GM23338 (cell line): ENCODE results near the gene ABCA1. TPM values are rescaled to one million over a fixed set of nuclear protein-coding genes. Genes with fewer than 3 reads are reported as not detected.

ENCODE experiments used
- ATAC-seq: fragments of 200-7000 bp; cut with Tn5 transposase; 3 replicates; pipeline ENCODE4 v1.9.1; 2020
- DNase-seq: peaks from one replicate; pipeline ENCODE4 v3.0.0-alpha.2; 2015; ENCODE audit warnings: low spot score
- H2AFZ ChIP-seq: fragments of 200-600 bp; sonication (generic); 2 replicates; pipeline ENCODE4 v1.8.0; 2016; ENCODE audit warnings: antibody characterized with exemption, mild to moderate bottlenecking, moderate library complexity
- H3F3A ChIP-seq: fragments of 200-600 bp; sonication (generic); replicated peaks from 2 replicates; pipeline ENCODE4 v1.8.0; 2017; ENCODE audit warnings: antibody characterized with exemption, mixed run types, low read depth
- H3K27ac ChIP-seq: fragments of 200-600 bp; sonication (generic); 2 replicates; pipeline ENCODE4 v1.6.1; 2016; ENCODE audit warnings: low read depth
- H3K27me3 ChIP-seq: fragments of 200-600 bp; sonication (generic); 2 replicates; pipeline ENCODE4 v1.8.0; 2016; ENCODE audit warnings: mild to moderate bottlenecking, mixed run types, moderate library complexity; ENCODE audit not compliant: insufficient read depth
- H3K36me3 ChIP-seq: fragments of 200-600 bp; sonication (generic); 2 replicates; pipeline ENCODE4 v1.8.0; 2016; ENCODE audit warnings: mild to moderate bottlenecking; ENCODE audit not compliant: insufficient read depth
- H3K4me1 ChIP-seq: fragments of 200-600 bp; sonication (generic); 2 replicates; pipeline ENCODE4 v1.8.0; 2016; ENCODE audit warnings: mild to moderate bottlenecking, moderate library complexity; ENCODE audit not compliant: insufficient read depth
- H3K4me2 ChIP-seq: fragments of 200-600 bp; sonication (generic); 2 replicates; pipeline ENCODE4 v1.7.1; 2017; ENCODE audit warnings: mixed run types
- H3K4me3 ChIP-seq: fragments of 200-600 bp; sonication (generic); 2 replicates; pipeline ENCODE4 v1.6.1; 2016; ENCODE audit warnings: mixed run types
- H3K79me2 ChIP-seq: fragments of 200-600 bp; sonication (generic); replicated peaks from 2 replicates; pipeline ENCODE4 v1.8.0; 2017; ENCODE audit warnings: mild to moderate bottlenecking; ENCODE audit not compliant: insufficient read depth
- H3K9me2 ChIP-seq: fragments of 200-600 bp; sonication (generic); 2 replicates; pipeline ENCODE4 v1.8.0; 2017; ENCODE audit not compliant: insufficient read depth
- H4K20me1 ChIP-seq: fragments of 200-600 bp; sonication (generic); replicated peaks from 2 replicates; pipeline ENCODE4 v1.8.0; 2017; ENCODE audit warnings: mild to moderate bottlenecking; ENCODE audit not compliant: insufficient read depth
- H3K27ac Mint-ChIP-seq: 2 replicates; pipeline ENCODE4 v1.8.0; 2020; ENCODE audit warnings: inconsistent platforms, mild to moderate bottlenecking, moderate library complexity, mixed read lengths
- H3K27me3 Mint-ChIP-seq: 3 replicates; pipeline ENCODE4 v1.8.0; 2022; ENCODE audit warnings: low read depth, mild to moderate bottlenecking, moderate library complexity, mixed read lengths, inconsistent platforms; ENCODE audit not compliant: insufficient read depth, poor library complexity
- H3K36me3 Mint-ChIP-seq: 3 replicates; pipeline ENCODE4 v1.8.0; 2021; ENCODE audit warnings: low read depth, mild to moderate bottlenecking, inconsistent platforms, moderate library complexity, mixed read lengths
- H3K4me1 Mint-ChIP-seq: 3 replicates; pipeline ENCODE4 v1.8.0; 2020; ENCODE audit warnings: mild to moderate bottlenecking, inconsistent platforms, mixed read lengths
- H3K4me3 Mint-ChIP-seq: 3 replicates; pipeline ENCODE4 v1.8.0; 2021; ENCODE audit warnings: moderate library complexity, mild to moderate bottlenecking, inconsistent platforms, mixed read lengths
- H3K9me3 Mint-ChIP-seq: 3 replicates; pipeline ENCODE4 v1.8.0; 2020; ENCODE audit warnings: moderate library complexity, mild to moderate bottlenecking, inconsistent platforms, mixed read lengths
- CREB1 ChIP-seq: fragments of 250-450 bp; sonication (Bioruptor Pico); IDR thresholded peaks from 2 replicates; pipeline ENCODE4 v1.5.0; 2020; ENCODE audit warnings: low read depth, mild to moderate bottlenecking, moderate library complexity
- EZH2 ChIP-seq: fragments of 200-600 bp; sonication (generic); IDR thresholded peaks from one replicate; pipeline ENCODE4 v1.8.0; 2017; ENCODE audit warnings: antibody characterized with exemption, mild to moderate bottlenecking, low read depth; ENCODE audit not compliant: unreplicated experiment
- EZH2phosphoT487 ChIP-seq: fragments of 200-600 bp; sonication (generic); IDR thresholded peaks from one replicate; pipeline ENCODE4 v1.8.1; 2018; ENCODE audit warnings: antibody characterized with exemption; ENCODE audit not compliant: unreplicated experiment
- JUNB ChIP-seq: IDR thresholded peaks from one replicate; pipeline ENCODE4 v1.6.1; 2016; ENCODE audit warnings: antibody characterized with exemption; ENCODE audit not compliant: unreplicated experiment
- NANOG ChIP-seq: IDR thresholded peaks from 2 replicates; pipeline ENCODE4 v1.6.1; 2016; ENCODE audit warnings: antibody characterized with exemption, borderline replicate concordance
- POLR2AphosphoS5 ChIP-seq: IDR thresholded peaks from 2 replicates; pipeline ENCODE4 v1.6.1; 2016; ENCODE audit warnings: antibody characterized with exemption, low read depth
- STAT1 ChIP-seq: IDR thresholded peaks from one replicate; pipeline ENCODE4 v1.6.1; 2016; ENCODE audit warnings: antibody characterized with exemption; ENCODE audit not compliant: unreplicated experiment
- ZNF114 ChIP-seq: fragments of 250-450 bp; sonication (Bioruptor Pico); IDR thresholded peaks from 2 replicates; pipeline ENCODE4 v1.5.0; 2020; ENCODE audit warnings: mild to moderate bottlenecking, moderate library complexity
- ZNF331 ChIP-seq: fragments of 250-450 bp; sonication (Bioruptor Pico); IDR thresholded peaks from 2 replicates; pipeline ENCODE4 v1.5.0; 2020; ENCODE audit warnings: low read depth, mild to moderate bottlenecking, moderate library complexity
- polyA plus RNA-seq: library from polyadenylated mRNA; unstranded; fragments of >200 nt; fragmentation: Nextera tagmentation; extraction: Ambion mirVana; gene quantifications from 2 replicates; pipeline ENCODE4 v1.2.1, GENCODE V29; 2016
- total RNA-seq: library from RNA; depleted of rRNA; stranded (reverse); fragments of >200 nt; shearing (Covaris generic); gene quantifications from 2 replicates; pipeline ENCODE4 v1.2.3, GENCODE V29; 2014
- TF ChIP-seq, protein P1 (sequence below): IDR thresholded peaks from one replicate; pipeline ENCODE4 v1.6.1; 2018; ENCODE audit warnings: antibody characterized with exemption; ENCODE audit not compliant: unreplicated experiment
- TF ChIP-seq, protein P2 (sequence below): fragments of 250-450 bp; sonication (Bioruptor Pico); IDR thresholded peaks from 2 replicates; pipeline ENCODE4 v1.5.0; 2020; ENCODE audit warnings: mild to moderate bottlenecking, moderate library complexity
- TF ChIP-seq, protein P3 (sequence below), 2 experiments: fragments of 200-600 bp in 1 of 2; sonication (generic) in 1 of 2; conservative IDR thresholded peaks; 2 replicates each; pipeline versions ENCODE4 v1.5.1 to v1.6.1; 2016 to 2017; ENCODE audit warnings: antibody characterized with exemption in 2 of 2, low read depth in 2 of 2, mild to moderate bottlenecking in 2 of 2, moderate library complexity in 1 of 2
- TF ChIP-seq, protein P4 (sequence below): IDR thresholded peaks from 2 replicates; pipeline ENCODE4 v1.6.1; 2016; ENCODE audit warnings: antibody characterized with exemption

ABCA1 gene
- total and polyA plus RNA-seq, 2 experiments from 2014 or later, result 1.4 to 2.8 TPM

DNA sequence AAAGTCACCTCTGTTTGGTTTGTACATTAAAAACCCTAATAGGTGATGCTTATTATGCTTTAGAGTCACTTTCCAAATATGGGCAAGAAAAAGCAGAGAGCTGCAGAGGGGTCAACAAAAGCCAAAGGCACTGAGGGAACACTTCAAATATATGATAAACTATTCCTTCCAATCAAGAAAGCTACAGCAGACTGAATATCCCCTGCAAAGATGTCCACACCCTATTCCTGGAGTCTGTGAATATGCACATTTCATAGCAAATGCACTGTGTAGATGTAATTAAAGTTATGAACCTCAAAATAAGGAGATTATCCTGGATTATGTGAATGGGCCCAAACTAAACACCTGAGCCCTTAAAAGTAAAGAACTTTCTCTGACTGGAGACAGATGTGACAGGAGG lies 74.3 kb downstream of the ABCA1 start:
- TF ChIP-seq JUNB (no peak), EZH2phosphoT487 (no peak), POLR2AphosphoS5 (no peak), ZNF114 (no peak), STAT1 (no peak), EZH2 (no peak), ZNF331 (CRISPR knock-in tag) (no peak), CREB1 (no peak), NANOG (no peak)
- TF ChIP-seq, protein P1, sequence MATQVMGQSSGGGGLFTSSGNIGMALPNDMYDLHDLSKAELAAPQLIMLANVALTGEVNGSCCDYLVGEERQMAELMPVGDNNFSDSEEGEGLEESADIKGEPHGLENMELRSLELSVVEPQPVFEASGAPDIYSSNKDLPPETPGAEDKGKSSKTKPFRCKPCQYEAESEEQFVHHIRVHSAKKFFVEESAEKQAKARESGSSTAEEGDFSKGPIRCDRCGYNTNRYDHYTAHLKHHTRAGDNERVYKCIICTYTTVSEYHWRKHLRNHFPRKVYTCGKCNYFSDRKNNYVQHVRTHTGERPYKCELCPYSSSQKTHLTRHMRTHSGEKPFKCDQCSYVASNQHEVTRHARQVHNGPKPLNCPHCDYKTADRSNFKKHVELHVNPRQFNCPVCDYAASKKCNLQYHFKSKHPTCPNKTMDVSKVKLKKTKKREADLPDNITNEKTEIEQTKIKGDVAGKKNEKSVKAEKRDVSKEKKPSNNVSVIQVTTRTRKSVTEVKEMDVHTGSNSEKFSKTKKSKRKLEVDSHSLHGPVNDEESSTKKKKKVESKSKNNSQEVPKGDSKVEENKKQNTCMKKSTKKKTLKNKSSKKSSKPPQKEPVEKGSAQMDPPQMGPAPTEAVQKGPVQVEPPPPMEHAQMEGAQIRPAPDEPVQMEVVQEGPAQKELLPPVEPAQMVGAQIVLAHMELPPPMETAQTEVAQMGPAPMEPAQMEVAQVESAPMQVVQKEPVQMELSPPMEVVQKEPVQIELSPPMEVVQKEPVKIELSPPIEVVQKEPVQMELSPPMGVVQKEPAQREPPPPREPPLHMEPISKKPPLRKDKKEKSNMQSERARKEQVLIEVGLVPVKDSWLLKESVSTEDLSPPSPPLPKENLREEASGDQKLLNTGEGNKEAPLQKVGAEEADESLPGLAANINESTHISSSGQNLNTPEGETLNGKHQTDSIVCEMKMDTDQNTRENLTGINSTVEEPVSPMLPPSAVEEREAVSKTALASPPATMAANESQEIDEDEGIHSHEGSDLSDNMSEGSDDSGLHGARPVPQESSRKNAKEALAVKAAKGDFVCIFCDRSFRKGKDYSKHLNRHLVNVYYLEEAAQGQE, result no peak
- TF ChIP-seq, protein P2, sequence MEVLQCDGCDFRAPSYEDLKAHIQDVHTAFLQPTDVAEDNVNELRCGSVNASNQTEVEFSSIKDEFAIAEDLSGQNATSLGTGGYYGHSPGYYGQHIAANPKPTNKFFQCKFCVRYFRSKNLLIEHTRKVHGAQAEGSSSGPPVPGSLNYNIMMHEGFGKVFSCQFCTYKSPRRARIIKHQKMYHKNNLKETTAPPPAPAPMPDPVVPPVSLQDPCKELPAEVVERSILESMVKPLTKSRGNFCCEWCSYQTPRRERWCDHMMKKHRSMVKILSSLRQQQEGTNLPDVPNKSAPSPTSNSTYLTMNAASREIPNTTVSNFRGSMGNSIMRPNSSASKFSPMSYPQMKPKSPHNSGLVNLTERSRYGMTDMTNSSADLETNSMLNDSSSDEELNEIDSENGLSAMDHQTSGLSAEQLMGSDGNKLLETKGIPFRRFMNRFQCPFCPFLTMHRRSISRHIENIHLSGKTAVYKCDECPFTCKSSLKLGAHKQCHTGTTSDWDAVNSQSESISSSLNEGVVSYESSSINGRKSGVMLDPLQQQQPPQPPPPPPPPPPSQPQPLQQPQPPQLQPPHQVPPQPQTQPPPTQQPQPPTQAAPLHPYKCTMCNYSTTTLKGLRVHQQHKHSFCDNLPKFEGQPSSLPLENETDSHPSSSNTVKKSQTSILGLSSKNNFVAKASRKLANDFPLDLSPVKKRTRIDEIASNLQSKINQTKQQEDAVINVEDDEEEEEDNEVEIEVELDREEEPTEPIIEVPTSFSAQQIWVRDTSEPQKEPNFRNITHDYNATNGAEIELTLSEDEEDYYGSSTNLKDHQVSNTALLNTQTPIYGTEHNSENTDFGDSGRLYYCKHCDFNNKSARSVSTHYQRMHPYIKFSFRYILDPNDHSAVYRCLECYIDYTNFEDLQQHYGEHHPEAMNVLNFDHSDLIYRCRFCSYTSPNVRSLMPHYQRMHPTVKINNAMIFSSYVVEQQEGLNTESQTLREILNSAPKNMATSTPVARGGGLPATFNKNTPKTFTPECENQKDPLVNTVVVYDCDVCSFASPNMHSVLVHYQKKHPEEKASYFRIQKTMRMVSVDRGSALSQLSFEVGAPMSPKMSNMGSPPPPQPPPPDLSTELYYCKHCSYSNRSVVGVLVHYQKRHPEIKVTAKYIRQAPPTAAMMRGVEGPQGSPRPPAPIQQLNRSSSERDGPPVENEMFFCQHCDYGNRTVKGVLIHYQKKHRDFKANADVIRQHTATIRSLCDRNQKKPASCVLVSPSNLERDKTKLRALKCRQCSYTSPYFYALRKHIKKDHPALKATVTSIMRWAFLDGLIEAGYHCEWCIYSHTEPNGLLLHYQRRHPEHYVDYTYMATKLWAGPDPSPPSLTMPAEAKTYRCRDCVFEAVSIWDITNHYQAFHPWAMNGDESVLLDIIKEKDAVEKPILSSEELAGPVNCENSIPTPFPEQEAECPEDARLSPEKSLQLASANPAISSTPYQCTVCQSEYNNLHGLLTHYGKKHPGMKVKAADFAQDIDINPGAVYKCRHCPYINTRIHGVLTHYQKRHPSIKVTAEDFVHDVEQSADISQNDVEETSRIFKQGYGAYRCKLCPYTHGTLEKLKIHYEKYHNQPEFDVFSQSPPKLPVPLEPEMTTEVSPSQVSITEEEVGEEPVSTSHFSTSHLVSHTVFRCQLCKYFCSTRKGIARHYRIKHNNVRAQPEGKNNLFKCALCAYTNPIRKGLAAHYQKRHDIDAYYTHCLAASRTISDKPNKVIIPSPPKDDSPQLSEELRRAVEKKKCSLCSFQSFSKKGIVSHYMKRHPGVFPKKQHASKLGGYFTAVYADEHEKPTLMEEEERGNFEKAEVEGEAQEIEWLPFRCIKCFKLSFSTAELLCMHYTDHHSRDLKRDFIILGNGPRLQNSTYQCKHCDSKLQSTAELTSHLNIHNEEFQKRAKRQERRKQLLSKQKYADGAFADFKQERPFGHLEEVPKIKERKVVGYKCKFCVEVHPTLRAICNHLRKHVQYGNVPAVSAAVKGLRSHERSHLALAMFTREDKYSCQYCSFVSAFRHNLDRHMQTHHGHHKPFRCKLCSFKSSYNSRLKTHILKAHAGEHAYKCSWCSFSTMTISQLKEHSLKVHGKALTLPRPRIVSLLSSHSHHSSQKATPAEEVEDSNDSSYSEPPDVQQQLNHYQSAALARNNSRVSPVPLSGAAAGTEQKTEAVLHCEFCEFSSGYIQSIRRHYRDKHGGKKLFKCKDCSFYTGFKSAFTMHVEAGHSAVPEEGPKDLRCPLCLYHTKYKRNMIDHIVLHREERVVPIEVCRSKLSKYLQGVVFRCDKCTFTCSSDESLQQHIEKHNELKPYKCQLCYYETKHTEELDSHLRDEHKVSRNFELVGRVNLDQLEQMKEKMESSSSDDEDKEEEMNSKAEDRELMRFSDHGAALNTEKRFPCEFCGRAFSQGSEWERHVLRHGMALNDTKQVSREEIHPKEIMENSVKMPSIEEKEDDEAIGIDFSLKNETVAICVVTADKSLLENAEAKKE (CRISPR knock-in tag), result no peak
- TF ChIP-seq, protein P3, sequence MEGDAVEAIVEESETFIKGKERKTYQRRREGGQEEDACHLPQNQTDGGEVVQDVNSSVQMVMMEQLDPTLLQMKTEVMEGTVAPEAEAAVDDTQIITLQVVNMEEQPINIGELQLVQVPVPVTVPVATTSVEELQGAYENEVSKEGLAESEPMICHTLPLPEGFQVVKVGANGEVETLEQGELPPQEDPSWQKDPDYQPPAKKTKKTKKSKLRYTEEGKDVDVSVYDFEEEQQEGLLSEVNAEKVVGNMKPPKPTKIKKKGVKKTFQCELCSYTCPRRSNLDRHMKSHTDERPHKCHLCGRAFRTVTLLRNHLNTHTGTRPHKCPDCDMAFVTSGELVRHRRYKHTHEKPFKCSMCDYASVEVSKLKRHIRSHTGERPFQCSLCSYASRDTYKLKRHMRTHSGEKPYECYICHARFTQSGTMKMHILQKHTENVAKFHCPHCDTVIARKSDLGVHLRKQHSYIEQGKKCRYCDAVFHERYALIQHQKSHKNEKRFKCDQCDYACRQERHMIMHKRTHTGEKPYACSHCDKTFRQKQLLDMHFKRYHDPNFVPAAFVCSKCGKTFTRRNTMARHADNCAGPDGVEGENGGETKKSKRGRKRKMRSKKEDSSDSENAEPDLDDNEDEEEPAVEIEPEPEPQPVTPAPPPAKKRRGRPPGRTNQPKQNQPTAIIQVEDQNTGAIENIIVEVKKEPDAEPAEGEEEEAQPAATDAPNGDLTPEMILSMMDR (conservative IDR thresholded peaks at IDR 0.05; ENCODE audit: low read depth in 2 of 2), result no peak
- TF ChIP-seq, protein P4, sequence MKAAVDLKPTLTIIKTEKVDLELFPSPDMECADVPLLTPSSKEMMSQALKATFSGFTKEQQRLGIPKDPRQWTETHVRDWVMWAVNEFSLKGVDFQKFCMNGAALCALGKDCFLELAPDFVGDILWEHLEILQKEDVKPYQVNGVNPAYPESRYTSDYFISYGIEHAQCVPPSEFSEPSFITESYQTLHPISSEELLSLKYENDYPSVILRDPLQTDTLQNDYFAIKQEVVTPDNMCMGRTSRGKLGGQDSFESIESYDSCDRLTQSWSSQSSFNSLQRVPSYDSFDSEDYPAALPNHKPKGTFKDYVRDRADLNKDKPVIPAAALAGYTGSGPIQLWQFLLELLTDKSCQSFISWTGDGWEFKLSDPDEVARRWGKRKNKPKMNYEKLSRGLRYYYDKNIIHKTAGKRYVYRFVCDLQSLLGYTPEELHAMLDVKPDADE, result no peak

More for the DNA sequence above, 74.3 kb downstream of the ABCA1 start:
- H3K79me2 ChIP-seq, result no peaks in the 10 kb centered on the region
- H4K20me1 ChIP-seq, result no peaks in the 10 kb centered on the region
- Mint-ChIP-seq H3K36me3 (peaks cover 31% of the 10 kb centered on the region; the same call in 2 of the 3 replicates), H3K27me3 (no peaks in the 10 kb centered on the region), H3K4me3 (no peak overlapping the region), H3K4me1 (peaks cover 13% of the 10 kb centered on the region), H3K9me3 (no peaks in the 10 kb centered on the region), H3K27ac (no peak overlapping the region)
- H2AFZ ChIP-seq, result no peak overlapping the region
- H3K27ac ChIP-seq, result no peak overlapping the region
- no peaks in the 10 kb centered on the region for H3K4me1 ChIP-seq
- DNase-seq (no peak), ATAC-seq (no peak)
- no peaks in the 10 kb centered on the region for H3K27me3 ChIP-seq
- no peaks in the 10 kb centered on the region for H3F3A ChIP-seq
- no peak overlapping the region for H3K4me2 ChIP-seq
- H3K4me3 ChIP-seq, result no peak overlapping the region
- H3K9me2 ChIP-seq, result no peaks in the 10 kb centered on the region
- no peaks in the 10 kb centered on the region for H3K36me3 ChIP-seq
